ENCODE measurements around the gene TESK2. TPM values are rescaled to one million over a fixed set of nuclear protein-coding genes. Genes with fewer than 3 reads are reported as not detected.
A peak's percentile ranks its signal among the peaks of the same experiment; 100 is the strongest.

Gene TESK2
- total and polyA plus RNA-seq, 12 donors, result 1.1 to 21.4 (median 3.6) TPM

DNA sequence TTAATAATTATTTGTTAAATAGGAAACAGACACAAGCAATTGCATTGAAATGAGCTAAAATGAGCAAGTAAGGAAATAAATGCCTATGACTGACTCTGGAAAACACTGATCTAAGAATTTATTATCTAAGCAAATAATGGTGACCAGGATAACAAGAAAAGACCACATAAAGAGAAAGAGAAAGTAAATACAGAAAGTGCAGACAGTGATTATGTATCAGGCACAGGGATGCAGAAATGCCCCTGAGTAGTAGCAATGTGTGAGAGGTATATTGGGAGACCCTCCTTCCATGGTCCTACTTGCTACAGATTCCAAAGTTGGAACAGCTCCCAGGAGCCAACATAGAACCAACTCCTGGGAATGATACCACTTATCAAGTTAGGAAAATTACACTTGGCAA lies 117.4 kb downstream of the TESK2 start:
- TF ChIP-seq, protein P1, sequence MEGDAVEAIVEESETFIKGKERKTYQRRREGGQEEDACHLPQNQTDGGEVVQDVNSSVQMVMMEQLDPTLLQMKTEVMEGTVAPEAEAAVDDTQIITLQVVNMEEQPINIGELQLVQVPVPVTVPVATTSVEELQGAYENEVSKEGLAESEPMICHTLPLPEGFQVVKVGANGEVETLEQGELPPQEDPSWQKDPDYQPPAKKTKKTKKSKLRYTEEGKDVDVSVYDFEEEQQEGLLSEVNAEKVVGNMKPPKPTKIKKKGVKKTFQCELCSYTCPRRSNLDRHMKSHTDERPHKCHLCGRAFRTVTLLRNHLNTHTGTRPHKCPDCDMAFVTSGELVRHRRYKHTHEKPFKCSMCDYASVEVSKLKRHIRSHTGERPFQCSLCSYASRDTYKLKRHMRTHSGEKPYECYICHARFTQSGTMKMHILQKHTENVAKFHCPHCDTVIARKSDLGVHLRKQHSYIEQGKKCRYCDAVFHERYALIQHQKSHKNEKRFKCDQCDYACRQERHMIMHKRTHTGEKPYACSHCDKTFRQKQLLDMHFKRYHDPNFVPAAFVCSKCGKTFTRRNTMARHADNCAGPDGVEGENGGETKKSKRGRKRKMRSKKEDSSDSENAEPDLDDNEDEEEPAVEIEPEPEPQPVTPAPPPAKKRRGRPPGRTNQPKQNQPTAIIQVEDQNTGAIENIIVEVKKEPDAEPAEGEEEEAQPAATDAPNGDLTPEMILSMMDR (IDR thresholded peaks at IDR 0.05), result no peak
- TF ChIP-seq POLR2A (IDR thresholded peaks at IDR 0.05), result no peak
- DNase-seq, result no peak
- no peaks in the 10 kb centered on the region for H3K9me3 ChIP-seq (replicated peaks in 1 of 3)
- H3K27ac ChIP-seq, result no peak overlapping the region
- no peaks in the 10 kb centered on the region for H3K36me3 ChIP-seq (replicated peaks in 1 of 2)
- intact Hi-C loops (cut with DNase I), result no loop called here
- peak overlapping the region in 1 of 4 donors; percentile 12 for H3K4me3 ChIP-seq
- H3K27me3 ChIP-seq, result no peaks in the 10 kb centered on the region
- peaks cover 0 to 11% of the 10 kb centered on the region in 2 donors for H3K4me1 ChIP-seq (replicated peaks in 1 of 2)

DNA sequence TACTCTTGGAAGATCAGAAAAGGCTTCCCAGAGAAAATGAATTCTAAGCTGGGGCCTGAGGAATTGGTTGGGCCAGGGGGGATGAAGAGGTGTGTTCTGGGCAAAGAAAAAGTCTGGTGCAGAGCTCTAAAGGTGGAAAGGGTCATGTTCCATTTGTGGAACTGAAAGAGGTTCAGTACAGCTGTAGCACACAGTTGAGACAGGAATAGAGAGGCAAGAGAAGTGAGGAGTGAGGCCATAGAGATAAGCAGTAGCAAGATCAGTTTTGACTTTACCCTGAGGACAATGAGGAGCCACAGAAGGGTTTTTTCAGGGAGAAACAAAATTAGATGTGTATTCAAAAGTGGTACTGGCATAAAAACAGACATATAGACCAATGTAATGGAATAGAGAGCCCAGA lies 120.4 kb downstream of the TESK2 start:
- TF ChIP-seq, protein P1 (IDR thresholded peaks at IDR 0.05), result no peak
- no peak for TF ChIP-seq POLR2A (IDR thresholded peaks at IDR 0.05)
- H3K4me3 ChIP-seq, result no peak overlapping the region
- H3K27me3 ChIP-seq, result no peaks in the 10 kb centered on the region
- H3K4me1 ChIP-seq (replicated peaks in 1 of 2), result peaks cover 0 to 6% of the 10 kb centered on the region in 2 donors
- H3K27ac ChIP-seq, result no peak overlapping the region
- H3K9me3 ChIP-seq (replicated peaks in 1 of 3), result no peaks in the 10 kb centered on the region
- no peaks in the 10 kb centered on the region for H3K36me3 ChIP-seq (replicated peaks in 1 of 2)
- DNase-seq, result no peak
- intact Hi-C loops (cut with DNase I), result no loop called here

DNA sequence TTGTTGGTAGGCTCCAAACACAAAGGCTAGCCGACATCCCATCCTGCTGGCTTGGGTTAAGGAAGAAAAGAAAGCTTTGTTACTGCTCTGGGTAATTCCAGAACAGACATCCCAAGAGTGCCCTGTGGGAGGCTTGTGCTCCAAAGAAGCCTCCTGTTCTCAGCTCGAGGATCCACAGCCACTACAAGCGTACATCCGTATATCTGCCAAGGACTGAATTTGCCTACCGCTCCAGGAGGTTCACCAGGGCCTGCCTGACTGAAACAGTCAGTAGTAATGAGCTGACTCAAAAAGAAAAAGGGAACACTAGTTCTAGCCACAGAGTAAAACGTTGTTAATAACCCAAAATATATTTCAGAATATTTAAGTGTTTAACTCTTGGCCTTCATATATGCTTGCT lies 125.9 kb downstream of the TESK2 start:
- 85 to 91% (median 90%) methylated on average over 6 of the region's 6 CpGs for WGBS, 4 donors
- Histone ChIP-seq H3K27ac (no peak overlapping the region), H3K9me3 (replicated peaks in 1 of 3) (no peaks in the 10 kb centered on the region), H3K4me3 (no peak overlapping the region), H3K27me3 (no peaks in the 10 kb centered on the region), H3K36me3 (replicated peaks in 1 of 2) (no peaks in the 10 kb centered on the region), H3K4me1 (replicated peaks in 1 of 2) (peaks cover 3 to 15% of the 10 kb centered on the region in 2 donors)
- intact Hi-C loops (cut with DNase I), result no loop called here
- no peak for TF ChIP-seq POLR2A (IDR thresholded peaks at IDR 0.05)
- TF ChIP-seq, protein P1 (IDR thresholded peaks at IDR 0.05), result no peak
- no peak for DNase-seq

DNA sequence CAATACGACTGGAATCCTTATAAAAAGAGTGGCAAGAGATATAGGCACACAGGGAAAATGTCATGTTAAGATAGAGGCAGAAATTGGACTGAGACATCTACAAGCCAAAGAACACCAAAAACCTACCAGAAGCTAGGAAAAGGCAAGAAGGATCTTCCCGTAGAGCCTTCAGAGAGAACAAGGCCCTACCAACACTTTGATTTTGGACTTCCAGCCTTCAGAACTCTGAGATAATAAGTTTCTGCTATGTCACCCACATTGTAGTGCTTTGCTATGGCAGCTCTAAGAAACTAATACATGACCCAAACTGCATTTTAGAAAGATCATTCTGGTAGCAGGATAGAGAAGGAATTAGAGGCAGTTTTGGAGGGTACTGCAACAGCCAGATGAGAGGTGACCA lies 126.7 kb downstream of the TESK2 start:
- Histone ChIP-seq H3K36me3 (replicated peaks in 1 of 2) (no peaks in the 10 kb centered on the region), H3K4me1 (replicated peaks in 1 of 2) (peaks cover 3 to 20% of the 10 kb centered on the region in 2 donors), H3K9me3 (replicated peaks in 1 of 3) (no peaks in the 10 kb centered on the region), H3K27ac (no peak overlapping the region), H3K4me3 (no peak overlapping the region), H3K27me3 (no peaks in the 10 kb centered on the region)
- no peak for DNase-seq
- WGBS, 4 donors, result 96 to 98% (median 97%) methylated on average over 2 of the region's 2 CpGs
- TF ChIP-seq, protein P1 (IDR thresholded peaks at IDR 0.05), result no peak
- no peak for TF ChIP-seq POLR2A (IDR thresholded peaks at IDR 0.05)
- intact Hi-C loops (cut with DNase I), result loop anchor here in 1 of 2 donors (5.0 kb wide), 1 partner anchor 128 kb away; the partner anchor contains the start of gene TESK2

All from adrenal gland (tissue), 12 donors.